Epidermal melanocyte (primary cell): ENCODE results near the gene ARL6IP1.

ENCODE experiments used
- DNase-seq: peaks from one replicate; pipeline ENCODE4 v3.0.0; 2011; ENCODE audit warnings: low spot score; ENCODE audit not compliant: insufficient read length

Gene ARL6IP1

DNA sequence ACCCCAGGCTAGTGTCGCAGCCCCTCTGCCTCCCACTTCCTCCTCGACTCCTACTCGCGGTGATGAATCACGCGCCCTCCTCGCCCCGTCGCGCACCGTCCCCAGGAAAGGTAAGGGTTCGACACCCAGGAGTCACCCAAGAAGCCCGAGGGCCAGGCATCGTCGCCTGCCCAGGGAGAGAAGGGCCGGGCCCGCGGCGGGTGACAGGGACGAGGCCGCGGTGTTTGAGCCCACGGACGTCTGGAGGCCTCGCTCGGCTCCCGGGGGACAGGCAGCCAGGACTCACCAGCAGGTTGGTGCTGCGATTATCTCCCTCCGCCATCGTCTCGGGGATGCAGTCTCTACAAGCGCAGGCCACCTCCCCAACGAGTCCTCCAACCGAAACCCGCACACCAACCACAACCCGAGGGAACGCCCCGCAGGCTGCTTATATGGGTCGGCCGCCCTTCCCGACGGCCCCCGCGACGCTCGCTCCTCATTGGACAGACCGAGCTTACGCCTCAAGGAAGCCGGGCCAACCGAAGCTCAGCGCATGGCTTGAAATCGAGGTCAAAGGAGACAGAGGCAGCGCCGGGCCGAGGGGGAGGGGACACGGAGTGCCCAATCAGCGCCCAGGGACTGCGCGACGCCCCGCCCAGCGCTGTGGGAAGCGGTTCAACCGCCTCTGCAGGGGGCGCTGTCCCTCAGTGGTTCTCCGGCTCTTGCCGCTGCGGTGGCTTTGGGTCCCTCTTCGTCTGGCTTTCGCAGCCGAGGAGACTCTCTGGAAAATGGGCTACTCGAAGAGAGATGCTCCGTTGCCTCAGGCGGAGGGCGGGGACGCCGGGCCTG lies at the start of gene ARL6IP1:
Gene ARL6IP1, minus strand, starts transcription at position 405 of the 828 bp plus-strand sequence. Its CDS starts 83 bp downstream, at position 322.
- peak; percentile 86 for DNase-seq

DNA sequence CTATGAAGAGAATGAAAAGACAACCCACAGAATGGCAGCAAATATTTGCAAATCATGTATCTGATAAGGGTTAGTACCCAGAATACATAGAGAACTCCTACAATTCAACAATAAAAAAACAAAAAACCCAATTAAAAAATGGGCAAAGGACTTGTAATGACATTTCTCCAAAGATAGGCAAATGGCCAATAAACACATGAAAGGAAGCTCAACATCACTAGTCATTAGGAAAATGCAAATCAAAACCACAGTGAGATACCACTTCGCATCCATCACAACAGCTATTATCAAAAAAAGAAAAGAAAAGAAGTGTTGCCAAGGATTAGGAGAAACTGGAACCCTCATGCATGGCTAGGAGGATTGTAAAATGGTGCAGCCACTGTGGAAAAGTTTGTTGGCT lies 45.1 kb upstream of the ARL6IP1 start:
- DNase-seq: no peak

DNA sequence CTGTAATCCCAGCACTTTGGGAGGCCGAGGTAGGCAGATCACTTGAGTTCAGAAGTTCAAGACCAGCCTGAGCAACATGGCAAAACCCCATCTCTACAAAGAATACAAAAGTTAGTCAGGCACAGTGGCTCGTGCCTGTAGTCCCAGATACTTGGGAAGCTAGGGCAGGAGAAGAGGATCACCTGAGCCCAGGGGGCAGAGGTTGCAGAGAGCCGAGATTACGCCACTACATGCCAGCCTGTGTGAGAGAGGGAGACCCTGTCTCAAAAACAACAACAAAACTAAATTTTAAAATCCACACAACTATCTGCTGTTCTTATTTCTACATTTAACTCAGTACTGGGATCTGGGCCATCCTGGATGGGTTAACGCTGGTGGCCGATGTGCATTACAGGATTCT lies 41.2 kb upstream of the ARL6IP1 start:
- DNase-seq: no peak

DNA sequence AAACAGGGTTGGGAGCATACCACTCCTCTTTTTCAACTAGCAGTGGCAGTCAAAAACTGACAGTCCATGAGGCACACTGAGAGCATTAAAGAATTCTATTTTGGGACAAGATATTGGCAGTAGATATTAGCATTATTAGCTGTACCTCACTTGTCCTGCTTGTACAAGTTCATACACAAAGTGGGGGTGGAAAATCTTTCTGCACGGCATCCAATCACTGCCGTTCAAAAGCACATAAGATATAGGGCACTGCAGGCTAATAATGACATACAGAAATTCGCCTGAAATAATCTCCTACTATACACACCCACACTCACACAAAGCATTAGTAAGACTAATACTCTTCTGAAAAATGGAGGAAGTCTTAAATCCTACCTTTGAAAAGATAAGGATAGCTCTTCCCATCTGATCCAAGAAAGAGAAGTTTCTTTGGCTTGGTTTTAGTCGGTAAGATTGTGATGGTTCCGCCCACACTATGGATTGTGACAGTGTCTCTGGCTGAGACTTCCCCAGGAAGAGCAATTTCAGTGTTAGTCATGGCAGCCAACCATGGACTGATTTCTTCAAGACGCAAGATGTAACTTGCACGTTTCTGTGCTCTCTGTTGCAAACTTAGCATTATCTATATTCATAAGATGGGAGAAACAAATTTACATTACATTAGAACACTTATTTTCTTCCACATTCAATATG lies 40.6 kb upstream of the ARL6IP1 start:
- no peak for DNase-seq

DNA sequence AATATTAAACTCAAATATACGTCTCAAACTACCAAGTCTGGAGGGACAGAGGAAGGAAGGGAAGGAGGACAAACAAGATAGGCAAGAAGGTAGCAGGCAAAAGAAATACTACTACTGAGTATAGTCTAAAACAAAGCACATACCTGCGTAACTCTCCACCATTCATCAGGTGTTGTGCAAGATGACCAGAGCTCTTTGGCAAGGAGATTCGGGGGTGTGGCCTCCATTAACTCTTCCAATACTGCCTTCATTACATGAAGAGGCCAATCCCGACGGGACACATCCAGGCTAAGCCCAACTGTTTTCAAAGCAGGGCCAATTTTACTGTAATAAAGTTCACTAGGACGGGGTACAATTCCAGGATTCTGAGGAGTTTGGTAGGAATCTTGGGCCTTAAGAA lies 38.2 kb upstream of the ARL6IP1 start:
- DNase-seq: no peak

DNA sequence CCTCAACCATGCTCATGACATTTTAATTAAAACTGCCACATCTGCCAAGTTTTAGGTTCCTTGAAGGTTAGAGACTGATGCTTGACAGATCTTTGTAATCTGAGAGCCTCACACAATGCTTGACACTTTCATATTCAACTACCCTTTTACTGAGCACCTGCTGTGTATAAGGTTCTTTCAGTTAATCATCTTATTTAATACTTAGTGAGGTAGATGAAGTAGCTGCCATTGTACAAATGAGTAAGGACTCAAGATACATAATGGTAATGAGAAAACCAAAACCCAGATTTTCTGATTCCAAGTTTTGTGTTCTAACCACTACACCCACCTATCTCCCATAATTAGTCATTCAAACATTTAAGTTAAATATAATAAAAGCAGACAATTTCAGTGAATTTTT lies 35.4 kb upstream of the ARL6IP1 start:
- DNase-seq: no peak

DNA sequence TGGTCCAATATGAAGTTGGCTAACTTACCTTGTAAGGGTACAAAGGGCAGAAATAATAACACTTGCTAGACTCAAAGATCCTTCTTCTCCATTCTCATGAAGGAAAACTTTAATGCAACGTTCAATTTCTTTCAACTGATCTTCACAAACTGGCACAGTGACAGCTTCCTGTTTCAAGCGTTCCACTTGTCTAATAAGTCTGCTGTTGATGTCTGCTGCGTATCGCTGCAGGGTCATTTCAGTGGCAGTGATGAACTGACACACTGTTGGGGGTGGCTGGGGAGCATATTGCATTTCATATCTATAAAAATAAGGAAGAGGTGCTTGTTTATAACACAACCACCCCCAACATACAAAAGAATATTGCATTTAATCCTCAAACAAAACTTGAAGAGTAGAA lies 33.5 kb upstream of the ARL6IP1 start:
- DNase-seq: no peak

DNA sequence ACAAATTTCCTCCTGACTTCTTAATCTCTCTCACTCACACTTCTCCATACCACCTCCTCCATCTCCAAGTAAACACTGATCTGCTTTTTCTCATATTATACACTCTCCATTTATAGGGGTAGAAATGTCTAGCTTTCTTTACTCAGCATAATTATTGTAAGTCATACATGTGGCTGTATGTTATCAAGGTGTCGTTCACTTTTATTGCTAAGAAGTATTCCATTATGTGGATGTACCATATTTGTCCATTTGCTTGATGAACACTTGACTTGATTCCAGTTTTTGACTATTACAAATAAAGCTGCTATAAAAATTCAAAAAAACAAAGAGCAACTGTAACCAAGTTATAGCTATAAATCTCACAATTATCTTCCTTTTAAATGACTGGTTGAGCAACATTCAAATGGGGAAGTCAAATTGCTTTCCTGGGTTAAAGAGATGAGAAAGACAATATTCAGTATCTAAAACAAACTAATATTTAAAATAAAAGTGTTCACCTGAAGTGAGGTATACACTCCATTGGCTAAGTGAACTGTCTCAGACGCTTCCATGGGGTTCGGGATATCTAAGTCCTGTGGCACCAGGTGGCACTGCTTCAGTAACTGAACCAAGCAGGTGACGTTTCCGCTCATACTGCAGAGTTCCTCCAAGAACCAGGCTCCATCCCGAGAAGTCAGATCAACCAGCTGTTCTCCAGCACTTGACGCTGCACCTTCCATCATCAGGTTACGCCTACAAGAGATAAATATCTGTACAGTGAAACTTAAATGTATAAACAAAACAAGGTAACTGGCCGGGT lies 32.6 kb upstream of the ARL6IP1 start:
- no peak for DNase-seq

DNA sequence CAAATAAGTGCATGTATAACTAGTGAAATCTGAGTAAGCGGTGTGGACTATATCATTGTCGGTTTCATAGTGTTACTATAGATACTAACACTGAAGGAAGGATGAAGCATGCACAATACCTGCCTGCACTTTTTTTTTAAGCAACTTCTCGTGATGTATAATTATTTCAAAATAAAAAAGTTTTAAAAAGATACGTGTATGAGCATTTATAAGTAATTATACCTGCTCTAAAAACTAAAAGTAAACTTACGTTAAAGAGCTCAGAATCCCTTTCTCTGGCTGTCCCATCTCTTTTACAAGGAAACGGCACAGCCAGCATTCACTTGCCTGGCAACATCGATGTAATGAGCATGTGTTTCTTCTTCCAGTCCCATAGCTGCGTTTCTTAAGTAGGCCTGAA lies 31.3 kb upstream of the ARL6IP1 start:
- DNase-seq: no peak

DNA sequence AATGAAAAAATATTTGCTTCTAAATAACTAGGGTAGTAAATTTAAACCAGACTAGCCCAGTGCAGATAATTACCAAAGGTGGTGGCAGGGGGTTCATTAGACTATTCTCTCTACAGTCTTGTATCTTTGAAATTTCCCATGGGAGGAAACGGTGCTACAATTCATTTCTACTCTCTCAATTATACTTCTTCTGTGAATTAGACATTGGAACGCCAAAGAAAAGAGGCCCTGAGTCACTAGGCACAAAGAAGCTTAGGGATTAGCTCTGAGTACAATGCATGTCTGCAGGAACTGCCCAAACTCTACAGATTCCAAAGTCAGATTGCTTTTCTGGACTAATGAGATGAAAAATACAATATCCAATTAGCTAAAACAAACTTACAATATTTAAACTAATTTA lies 30.7 kb upstream of the ARL6IP1 start:
- DNase-seq: no peak

DNA sequence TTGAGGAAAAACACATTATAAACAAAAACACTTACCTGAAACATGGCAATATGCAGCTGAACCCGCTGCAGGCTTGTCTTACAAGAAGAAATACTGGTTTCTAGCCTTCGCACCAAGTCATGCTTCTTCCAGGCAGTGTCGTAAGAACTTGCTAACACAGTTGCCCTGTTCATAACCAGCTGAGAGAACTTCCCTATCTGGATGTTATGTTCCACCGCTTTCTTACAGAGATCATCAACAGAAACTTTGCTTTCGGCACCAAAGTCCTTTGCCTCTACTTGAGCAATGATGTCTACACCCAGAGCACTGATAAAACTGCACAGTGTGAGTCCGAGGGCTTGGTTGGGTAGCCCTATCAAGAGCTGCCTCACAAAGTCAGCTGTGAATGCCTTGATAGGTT lies 27.9 kb upstream of the ARL6IP1 start:
- no peak for DNase-seq

DNA sequence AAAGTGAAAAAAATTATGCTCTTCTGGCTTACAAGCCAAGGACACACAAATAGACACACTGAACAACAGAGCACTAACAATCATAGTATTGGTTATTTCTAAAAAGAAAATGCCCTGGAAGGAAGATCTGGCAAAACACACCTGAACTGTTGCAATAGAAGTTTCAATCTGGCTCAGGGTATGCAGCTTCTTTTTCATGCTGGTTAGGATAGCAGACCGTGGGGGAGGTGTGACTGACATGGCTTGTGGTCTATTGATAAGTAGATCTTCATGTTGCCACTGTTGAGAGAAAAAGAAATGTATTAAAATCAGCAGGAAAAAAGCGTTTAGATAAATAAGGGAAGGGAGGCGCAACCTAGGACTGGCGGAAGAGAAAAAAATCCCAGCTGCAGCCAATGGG lies 26.5 kb upstream of the ARL6IP1 start:
- no peak for DNase-seq

DNA sequence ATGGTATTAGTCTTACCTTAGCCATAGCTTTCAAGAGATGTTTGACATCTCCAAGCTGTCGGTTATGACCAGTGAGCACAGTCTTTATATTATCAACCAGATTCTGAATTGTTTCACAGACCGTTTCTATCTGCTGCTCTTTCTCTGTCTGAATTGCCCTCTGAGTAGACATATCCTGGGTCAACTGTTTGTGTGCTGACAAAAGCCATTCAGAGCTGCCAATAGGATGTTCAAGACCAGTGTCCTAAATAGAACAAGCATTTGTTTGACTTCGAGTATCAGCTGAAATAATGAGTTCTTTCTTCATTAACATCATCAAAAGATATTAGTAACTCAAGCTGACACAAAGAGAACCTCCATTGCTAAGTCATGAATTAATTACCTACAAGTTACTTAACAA lies 14.9 kb upstream of the ARL6IP1 start:
- DNase-seq: no peak

DNA sequence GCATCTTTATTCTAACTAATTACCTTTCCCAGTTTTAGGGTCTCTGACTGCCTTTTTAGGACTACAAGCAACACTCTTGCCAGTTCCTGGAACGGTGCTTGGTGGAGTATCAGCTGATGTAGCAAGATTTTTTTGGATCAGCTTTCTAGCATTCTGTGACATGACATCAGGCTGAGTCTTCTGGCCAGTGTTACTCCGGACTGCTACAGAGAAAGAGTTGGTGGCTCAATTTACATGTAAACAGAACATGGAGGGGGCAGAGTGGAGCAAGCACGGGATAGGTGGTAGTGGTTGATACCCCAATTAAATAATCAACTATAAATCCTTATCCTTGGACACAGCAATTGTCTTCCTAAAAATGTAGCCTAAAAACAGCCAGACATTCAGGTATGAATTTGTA lies 10.6 kb upstream of the ARL6IP1 start:
- DNase-seq: no peak

DNA sequence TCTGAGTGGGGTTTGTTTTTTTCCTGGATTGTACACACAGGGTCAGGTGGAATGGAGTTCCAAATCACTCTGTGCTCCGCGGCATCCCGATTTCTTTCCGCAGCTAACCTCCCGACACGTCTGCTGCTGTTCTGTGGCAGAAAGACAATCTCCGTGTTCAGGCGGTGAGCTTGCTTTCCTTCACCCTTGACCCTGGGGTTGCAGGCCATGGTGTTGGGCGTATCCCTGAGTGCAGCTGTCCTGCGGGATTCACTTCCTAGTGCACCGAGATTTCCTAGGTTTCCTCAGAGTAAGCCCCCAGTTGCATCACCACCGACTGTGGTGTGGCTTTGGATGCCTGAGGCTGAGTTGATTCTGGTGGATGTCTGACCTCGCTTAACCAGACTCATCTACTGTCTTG lies 7.8 kb upstream of the ARL6IP1 start:
- DNase-seq: no peak

DNA sequence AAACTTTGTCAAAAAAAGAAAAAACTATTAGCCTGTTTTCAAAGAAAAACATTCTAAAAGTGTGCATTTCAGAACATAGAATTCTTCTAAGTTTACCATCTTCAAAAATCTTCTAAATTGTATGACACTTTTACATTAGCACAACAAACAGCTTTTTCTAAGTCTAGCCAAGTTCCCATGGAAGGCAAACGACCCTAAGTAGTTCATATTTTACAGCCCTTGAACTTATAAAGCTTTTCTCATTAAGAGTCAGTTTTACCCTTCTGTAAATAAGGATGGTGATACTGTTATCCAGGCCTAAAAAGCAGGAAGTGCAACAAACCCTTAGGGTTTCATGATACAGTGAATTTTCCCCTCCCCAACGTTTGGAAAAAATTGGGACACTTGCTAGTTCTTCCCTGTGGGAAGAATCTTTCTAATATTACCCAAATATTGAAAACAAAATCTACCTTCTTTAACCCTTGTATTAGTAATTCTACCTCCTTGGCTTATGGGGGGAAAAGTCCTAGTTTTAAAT lies 4.0 kb upstream of the ARL6IP1 start:
- no peak for DNase-seq

DNA sequence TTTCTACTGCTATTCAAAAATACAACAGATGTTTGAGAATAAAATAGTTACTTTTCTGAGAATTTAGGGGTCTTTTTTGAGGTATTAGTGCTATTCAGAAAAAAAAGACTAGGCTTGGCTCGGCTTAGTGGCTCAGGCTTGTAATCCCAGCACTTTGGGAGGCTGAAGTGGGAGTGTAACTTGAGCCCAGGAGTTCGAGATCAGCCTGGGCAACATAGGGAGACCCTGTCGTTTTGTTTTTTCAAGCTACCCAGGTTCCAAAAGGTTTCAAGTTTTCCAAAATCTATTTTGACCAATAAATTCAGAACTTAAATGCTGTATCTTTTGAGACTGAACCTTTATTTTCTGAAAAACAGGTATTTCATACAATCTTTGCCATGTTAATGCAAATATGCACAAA lies 3.2 kb upstream of the ARL6IP1 start:
- DNase-seq: no peak

DNA sequence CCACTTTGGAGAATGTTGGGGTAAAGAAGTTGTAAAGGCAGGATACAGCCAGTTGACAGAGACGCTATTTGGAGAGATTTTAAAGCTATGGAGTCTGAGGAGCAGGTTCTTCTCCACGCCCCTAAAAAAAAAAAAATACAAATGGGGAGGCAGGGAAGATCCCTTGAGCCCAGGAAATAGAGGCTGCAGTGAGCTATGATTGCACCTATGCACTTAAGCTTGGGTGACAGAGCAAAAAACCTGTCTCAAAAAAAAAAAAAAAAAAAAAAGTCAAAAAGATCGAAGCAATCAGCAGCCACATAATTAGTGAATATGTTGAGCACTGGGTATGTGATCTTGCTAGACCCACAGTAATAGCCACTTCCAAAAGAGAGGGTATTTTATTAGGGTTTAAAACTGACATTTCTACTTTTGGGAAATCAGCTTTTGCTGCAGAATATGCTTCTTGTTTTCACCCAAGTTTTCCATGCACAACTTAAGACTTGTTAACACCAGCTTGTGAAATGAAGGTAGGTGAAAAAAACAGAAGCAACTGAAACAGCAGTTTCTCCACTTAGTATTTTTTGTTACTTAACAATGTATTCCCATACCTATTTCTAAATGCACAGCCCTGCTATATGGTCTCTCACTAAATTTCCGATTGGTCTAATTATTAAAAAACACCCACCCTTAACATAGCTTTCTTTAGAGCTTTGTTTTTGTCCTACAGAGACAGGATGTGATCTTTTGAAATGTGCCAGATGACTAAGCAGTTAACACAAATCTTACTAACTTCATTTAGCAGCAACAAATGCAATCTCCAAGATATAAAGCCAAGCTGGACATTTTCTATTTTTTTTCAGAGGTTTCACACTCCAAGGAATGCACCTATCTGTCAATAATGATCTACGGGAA lies 2.5 kb upstream of the ARL6IP1 start:
- DNase-seq: no peak

DNA sequence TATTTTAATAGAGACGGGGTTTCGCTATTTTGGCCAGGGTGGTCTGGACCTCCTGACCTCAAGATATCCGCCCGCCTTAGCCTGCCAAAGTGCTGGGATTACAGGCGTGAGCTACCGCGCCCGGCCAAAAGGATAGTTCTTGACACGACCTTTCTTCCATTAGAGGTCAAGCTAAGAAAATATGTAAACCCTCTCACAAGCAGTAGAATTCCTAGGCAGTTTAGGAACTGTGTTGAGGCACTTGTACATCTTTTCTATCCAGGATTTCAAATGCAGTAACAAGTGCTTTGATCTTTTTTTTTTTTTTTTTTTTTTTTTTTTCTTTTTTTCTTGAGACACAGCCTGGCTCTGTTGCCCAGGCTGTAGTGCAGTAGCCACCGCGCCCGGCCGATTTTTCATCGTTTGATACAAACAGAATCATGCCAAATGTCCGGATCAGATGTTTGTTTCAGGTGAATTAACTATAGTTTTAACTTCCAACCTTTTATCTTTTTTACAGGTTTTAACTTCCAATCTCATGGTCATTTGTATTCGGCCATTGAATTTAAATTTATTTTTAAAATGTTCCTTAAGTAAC lies 1.5 kb upstream of the ARL6IP1 start:
- DNase-seq: no peak

DNA sequence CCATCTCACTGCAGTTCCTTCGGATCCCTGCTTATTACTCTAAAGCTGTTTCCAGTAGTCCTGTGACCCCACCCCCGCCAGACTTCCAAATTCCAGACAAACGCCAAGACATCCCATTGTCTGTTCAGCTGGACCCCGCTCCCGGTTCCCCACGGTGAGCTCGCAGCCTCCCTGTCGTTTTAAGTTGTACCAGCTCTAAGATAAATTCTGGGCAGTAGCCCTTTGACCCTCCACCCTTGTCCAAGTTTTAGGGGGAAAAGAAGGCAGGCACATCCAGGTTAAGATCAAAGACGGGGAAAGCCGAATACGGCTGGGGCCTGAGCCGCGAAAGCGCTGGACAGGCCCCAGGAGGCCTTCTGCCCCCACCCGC lies 589 bp downstream of the ARL6IP1 start:
- DNase-seq: no peak

DNA sequence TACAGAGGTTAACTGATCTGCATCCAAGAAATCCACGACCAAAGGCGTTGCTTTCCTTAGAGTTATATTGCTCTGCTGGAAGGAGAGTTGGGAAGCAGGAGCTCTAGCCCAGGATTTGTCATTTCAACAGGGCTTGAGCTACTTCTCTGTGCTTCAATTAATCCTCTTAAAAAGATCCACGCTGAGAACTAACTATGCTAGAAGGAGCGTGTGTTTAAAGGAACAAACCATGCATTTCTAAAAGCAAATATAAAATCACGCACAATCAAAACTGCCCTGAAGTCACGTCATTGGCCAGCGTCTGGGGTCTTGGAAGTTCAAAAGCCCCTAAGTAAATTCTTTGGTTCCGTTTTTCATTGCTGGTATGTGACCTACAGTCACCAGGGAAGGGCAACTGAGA lies 1.1 kb downstream of the ARL6IP1 start:
- DNase-seq: no peak
